H1 (cell line): ENCODE results near the gene SLC30A2. TPM values are rescaled to one million over a fixed set of nuclear protein-coding genes. Genes with fewer than 3 reads are reported as not detected.

Experiments
- BRCA1 ChIP-seq: IDR thresholded peaks from 2 replicates; pipeline ENCODE4 v1.6.1; 2012; ENCODE audit warnings: low read depth, low read length, improper control_type of control experiment
- CHD1 ChIP-seq: IDR thresholded peaks from 2 replicates; pipeline ENCODE4 v1.6.1; 2012; ENCODE audit warnings: low read depth, low read length, improper control_type of control experiment
- KDM1A ChIP-seq: fragments of 200-600, 300-600 bp; sonication (generic); IDR thresholded peaks from 2 replicates; pipeline ENCODE4 v1.7.1; 2016; ENCODE audit warnings: mild to moderate bottlenecking, low read length, borderline replicate concordance
- KDM4A ChIP-seq: IDR thresholded peaks from one replicate; pipeline ENCODE4 v1.7.1; 2012; ENCODE audit warnings: low read depth, mild to moderate bottlenecking, moderate library complexity, low read length, inconsistent platforms; ENCODE audit not compliant: severe bottlenecking
- SP4 ChIP-seq: IDR thresholded peaks from 2 replicates; pipeline ENCODE4 v1.6.1; 2012; ENCODE audit warnings: low read length, inconsistent platforms
- TEAD4 ChIP-seq: IDR thresholded peaks from 2 replicates; pipeline ENCODE4 v1.6.1; 2012; ENCODE audit warnings: low read depth, low read length, inconsistent platforms, mixed read lengths
- polyA plus RNA-seq, 7 experiments: library from polyadenylated mRNA; depleted of rRNA in 3 of 7; stranded (reverse) in 5 of 7; unstranded in 2 of 7; fragments of >200 nt in 5 of 7; fragments of 200-250 nt in 2 of 7; gene quantifications; 1 replicate in 5 of 7; 2 replicates in 1 of 7; 4 replicates in 1 of 7; pipeline versions ENCODE4 v1.2.1 to v1.2.3, GENCODE V29; 2011 to 2013; ENCODE audit warnings: missing spikeins in 2 of 7, mixed read lengths in 2 of 7
- total RNA-seq: library from RNA; stranded (reverse); fragmentation: NEBNext Ultra II Directional; extraction: Animal tissue kit (Norgen Biotek cat#: 25700); gene quantifications from 2 replicates; pipeline ENCODE4 v1.2.1, GENCODE V29; 2021
- TF ChIP-seq, protein P1 (sequence below): IDR thresholded peaks from 2 replicates; pipeline ENCODE4 v1.6.1; 2012; ENCODE audit warnings: inconsistent platforms

The SLC30A2 gene
- total and polyA plus RNA-seq, 2 of the 8 experiments (the other 6 are each of a cell fraction or from before 2014, with no cell fraction given): 0.19 to 0.76 TPM

- TF ChIP-seq KDM4A (no peak), SP4 (no peak), KDM1A (no peak), TEAD4 (no peak), CHD1 (no peak), BRCA1 (no peak)
- TF ChIP-seq, protein P1, sequence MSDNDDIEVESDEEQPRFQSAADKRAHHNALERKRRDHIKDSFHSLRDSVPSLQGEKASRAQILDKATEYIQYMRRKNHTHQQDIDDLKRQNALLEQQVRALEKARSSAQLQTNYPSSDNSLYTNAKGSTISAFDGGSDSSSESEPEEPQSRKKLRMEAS: no peak
- TF ChIP-seq, all 59 proteins: peak for 0
Measured at GRCh38 chr1:25999041-25999800, 46.7 kb downstream of the SLC30A2 start (continued).
